Cardiac atrium fibroblast (primary cell): ENCODE measurements around the gene CELF5. TPM values are rescaled to one million over a fixed set of nuclear protein-coding genes. Genes with fewer than 3 reads are reported as not detected.

Experiments used
- total RNA-seq: library from RNA; depleted of rRNA; stranded (reverse); fragments of >200 nt; gene quantifications from 2 replicates; pipeline ENCODE4 v1.2.3, GENCODE V29; 2015

CELF5 gene
- 1.3 TPM in 1 of 2 replicates, not detected in the other for total RNA-seq

DNA sequence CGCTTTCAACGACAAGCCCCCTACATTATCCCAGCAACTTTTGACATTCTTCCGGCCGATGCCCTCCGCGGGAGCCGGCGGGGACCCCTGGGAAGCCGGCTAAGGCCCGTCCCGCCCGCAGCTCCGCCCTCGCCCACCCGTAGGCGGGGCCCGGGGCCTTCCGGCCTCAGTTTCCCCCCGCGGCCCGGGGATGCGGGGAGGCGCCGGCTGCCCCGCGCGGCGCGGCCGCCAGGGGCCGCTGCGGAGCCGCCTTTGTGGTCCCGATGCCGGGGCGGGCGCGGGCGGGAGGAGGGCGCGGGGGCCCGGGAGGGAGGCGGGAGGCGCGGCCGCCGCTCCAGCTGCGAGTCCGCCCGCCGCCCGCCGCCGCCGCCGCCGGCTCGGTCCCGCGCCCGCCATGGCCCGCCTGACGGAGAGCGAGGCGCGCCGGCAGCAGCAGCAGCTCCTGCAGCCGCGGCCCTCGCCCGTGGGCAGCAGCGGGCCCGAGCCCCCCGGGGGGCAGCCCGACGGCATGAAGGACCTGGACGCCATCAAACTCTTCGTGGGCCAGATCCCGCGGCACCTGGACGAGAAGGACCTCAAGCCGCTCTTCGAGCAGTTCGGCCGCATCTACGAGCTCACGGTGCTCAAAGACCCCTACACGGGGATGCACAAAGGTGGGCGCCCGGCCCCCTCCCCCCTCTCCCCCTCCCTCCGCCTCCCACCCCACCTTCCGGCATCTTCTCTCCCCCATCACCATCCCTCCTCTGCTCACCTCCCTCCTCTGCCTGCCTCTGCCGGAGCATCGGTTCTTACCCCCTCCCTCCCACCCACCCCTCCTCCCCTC lies at the start of gene CELF5:
Gene CELF5, plus strand, starts transcription at position 316 of the 823 bp plus-strand sequence. Its CDS starts 79 bp downstream, at position 395.

DNA sequence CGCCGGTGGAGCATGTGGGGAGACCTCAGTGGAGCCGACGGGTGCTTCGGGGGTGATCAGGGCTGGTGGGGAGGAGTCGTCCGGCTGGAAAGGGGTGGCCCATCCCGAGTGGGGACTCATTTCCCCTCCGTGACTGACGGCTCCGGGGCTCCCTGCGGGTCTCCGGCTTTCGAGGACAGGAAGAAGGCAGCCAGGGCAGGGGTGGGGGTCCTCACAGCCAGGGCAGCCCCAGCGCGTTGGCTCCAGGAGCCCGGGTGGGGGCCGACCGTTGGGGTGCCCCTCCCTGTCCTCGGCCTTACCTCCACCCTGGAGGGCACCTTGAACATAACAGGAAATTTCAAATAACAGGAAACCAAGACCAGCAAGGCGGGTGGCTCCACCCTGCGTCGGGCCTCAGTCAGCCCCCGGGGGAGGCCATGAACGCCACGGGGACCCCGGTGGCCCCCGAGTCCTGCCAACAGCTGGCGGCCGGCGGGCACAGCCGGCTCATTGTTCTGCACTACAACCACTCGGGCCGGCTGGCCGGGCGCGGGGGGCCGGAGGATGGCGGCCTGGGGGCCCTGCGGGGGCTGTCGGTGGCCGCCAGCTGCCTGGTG lies 46.0 kb upstream of the CELF5 start, which contains the start of gene S1PR4:
Gene S1PR4, plus strand, starts transcription at position 393 of the 596 bp plus-strand sequence. Its CDS starts 24 bp downstream, at position 417.

DNA sequence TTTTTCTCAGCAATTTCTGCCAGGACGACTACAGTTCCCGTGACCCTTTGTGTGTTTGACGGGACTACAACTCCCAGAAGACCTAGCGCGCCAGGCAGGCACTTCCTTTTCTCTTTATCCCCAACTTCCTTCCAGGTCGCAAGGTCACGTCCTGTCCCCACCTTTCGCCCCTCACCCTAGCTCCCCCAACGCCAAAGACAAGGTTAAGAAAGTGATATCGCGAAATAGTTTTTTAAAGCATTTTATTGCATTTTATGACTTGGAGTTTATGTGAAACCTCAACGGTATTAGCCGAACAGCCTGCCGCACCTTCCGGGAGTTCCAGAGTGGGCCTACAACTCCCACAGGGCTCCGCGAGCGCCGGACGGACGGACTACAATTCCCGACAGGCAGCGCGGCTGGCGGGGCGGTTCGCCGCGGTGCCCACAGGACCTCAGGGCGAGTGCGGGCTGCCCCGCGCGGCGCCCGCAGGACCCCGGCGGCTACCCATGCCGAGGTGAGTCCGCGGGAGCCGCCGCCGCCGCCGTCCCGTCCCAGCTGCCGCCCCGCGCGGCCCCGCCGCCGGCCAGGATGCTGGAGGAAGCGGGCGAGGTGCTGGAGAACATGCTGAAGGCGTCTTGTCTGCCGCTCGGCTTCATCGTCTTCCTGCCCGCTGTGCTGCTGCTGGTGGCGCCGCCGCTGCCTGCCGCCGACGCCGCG lies 38.9 kb upstream of the CELF5 start, which contains the start of gene NCLN:
Gene NCLN, plus strand, starts transcription at position 470 of the 699 bp plus-strand sequence. Its CDS starts 101 bp downstream, at position 571.

Other genes starting within 250 kb of the CELF5 start
- 0.36 and 2.8 TPM in 2 replicates for gene TLE6, start 247.1 kb upstream of the CELF5 start, total RNA-seq
- gene TLE2, start 195.4 kb upstream of the CELF5 start, total RNA-seq, result 20.1 and 49.1 TPM in 2 replicates
- gene TLE5, start 162.2 kb upstream of the CELF5 start, total RNA-seq, result 355 and 367 TPM in 2 replicates
- gene GNA11, start 130.3 kb upstream of the CELF5 start, total RNA-seq, result 73.2 and 85.9 TPM in 2 replicates
- not detected in 2 replicates for gene GNA15, start 88.6 kb upstream of the CELF5 start, total RNA-seq
- gene S1PR4, start 45.9 kb upstream of the CELF5 start, total RNA-seq, result not detected in 2 replicates
- 63.9 and 66.4 TPM in 2 replicates for gene NCLN, start 38.7 kb upstream of the CELF5 start, total RNA-seq
- 37.5 and 50.5 TPM in 2 replicates for gene NFIC, start 141.9 kb downstream of the CELF5 start, total RNA-seq